ENCODE results near the gene OR52N1. TPM values are rescaled to one million over a fixed set of nuclear protein-coding genes. Genes with fewer than 3 reads are reported as not detected.

The OR52N1 gene
- total RNA-seq (under 1 TPM in 1 of 9 donors, not detected in 8; 0.21 TPM), polyA plus RNA-seq (not detected)
- long read RNA-seq, donor 1, result 0 reads
- long read RNA-seq, donor 2, result 0 reads
- long read RNA-seq, donor 3, result 0 reads

DNA sequence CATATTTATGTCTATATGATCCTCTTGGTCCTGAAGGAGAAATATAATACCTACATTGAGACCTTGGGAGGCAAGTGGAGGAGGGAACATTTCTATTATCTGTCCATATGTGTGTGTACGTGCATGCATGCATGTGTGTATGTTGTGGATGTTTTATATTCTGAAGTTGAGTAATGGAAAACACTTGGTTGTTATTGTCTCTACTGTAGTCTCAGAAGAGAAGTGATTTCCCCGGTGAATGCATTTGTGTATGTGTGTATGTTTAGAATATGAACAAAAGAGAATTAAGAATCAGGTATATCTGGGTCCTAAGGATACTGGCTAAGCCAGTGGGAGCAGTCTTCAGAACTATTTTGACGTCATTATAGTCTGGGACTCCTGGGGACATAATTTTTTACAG is at the start of gene OR52N1:
TSS of gene OR52N1 (minus strand) at position 101 of the 400 bp plus-strand sequence. CDS start 2,449 bp downstream, outside the sequence.
- Histone ChIP-seq H3K4me1 (no peaks in the 10 kb centered on the region), H3K27me3 (no peaks in the 10 kb centered on the region), H3K36me3 (no peaks in the 10 kb centered on the region), H3K9me3 (peaks cover 0 to 12% (median 0%) of the 10 kb centered on the region in 12 donors), H3K4me3 (no peak within 1 kb of the TSS), H3K27ac (no peak within 1 kb of the TSS)
- no peak for TF ChIP-seq POLR2A (IDR thresholded peaks at IDR 0.05)
- TF ChIP-seq, protein P1, sequence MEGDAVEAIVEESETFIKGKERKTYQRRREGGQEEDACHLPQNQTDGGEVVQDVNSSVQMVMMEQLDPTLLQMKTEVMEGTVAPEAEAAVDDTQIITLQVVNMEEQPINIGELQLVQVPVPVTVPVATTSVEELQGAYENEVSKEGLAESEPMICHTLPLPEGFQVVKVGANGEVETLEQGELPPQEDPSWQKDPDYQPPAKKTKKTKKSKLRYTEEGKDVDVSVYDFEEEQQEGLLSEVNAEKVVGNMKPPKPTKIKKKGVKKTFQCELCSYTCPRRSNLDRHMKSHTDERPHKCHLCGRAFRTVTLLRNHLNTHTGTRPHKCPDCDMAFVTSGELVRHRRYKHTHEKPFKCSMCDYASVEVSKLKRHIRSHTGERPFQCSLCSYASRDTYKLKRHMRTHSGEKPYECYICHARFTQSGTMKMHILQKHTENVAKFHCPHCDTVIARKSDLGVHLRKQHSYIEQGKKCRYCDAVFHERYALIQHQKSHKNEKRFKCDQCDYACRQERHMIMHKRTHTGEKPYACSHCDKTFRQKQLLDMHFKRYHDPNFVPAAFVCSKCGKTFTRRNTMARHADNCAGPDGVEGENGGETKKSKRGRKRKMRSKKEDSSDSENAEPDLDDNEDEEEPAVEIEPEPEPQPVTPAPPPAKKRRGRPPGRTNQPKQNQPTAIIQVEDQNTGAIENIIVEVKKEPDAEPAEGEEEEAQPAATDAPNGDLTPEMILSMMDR (IDR thresholded peaks at IDR 0.05), result no peak
- intact Hi-C loops (cut with DNase I), result no loop called here
- no peak for ATAC-seq
- DNase-seq, result no peak
- WGBS, 4 donors, result 62 to 77% (median 71%) methylated on average over 3 of the region's 3 CpGs

DNA sequence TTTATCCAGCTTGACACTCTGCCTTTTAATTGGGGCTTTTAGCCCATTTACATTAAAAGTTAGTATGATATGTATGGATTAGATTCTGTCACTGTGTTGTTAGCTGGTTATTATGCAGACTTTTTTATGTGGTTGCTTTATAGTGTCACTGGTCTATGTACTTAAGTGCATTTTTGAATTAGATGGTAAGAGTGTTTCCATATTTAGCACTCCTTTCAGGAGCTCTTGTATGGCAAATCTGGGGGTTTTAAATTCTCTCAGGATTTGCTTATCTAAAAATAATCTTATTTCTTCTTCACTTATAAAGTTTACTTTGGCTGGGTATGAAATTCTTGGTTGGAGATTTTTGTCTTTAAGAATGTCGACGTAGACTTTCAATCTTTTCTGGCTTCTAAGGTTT is 46.6 kb upstream of the OR52N1 start:
- Histone ChIP-seq H3K36me3 (no peaks in the 10 kb centered on the region), H3K27ac (no peak overlapping the region), H3K4me1 (no peaks in the 10 kb centered on the region), H3K9me3 (no peaks in the 10 kb centered on the region), H3K4me3 (no peak overlapping the region), H3K27me3 (no peaks in the 10 kb centered on the region)
- intact Hi-C loops (cut with DNase I), result no loop called here
- DNase-seq (no peak), ATAC-seq (no peak)
- TF ChIP-seq POLR2A (IDR thresholded peaks at IDR 0.05), result no peak
- TF ChIP-seq, protein P1 (IDR thresholded peaks at IDR 0.05), result no peak
- WGBS, 4 donors, result 74 to 97% (median 90%) methylated on average over 2 of the region's 2 CpGs

DNA sequence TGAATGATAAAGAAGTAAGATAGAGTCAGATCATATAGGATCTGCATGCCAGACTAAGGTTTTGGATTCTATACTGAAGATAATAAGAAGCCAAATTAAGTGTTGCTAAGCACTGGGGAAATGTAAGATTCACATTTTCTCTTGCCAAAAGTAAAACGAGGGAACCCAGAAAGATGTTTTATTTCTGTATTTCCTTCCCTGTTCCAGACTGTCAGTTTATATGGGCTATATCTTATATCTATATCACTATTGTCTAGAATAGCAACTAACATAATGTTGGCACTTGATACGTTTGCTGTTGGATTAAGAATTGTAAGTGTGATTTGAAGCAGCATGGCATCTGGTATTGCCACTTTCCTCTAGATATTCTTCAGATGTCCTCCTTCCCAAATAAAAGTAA is 42.4 kb upstream of the OR52N1 start:
- DNase-seq (no peak), ATAC-seq (no peak)
- Histone ChIP-seq H3K27ac (no peak overlapping the region), H3K9me3 (no peaks in the 10 kb centered on the region), H3K27me3 (no peaks in the 10 kb centered on the region), H3K36me3 (no peaks in the 10 kb centered on the region), H3K4me1 (no peaks in the 10 kb centered on the region), H3K4me3 (no peak overlapping the region)
- intact Hi-C loops (cut with DNase I), result no loop called here
- WGBS, 4 donors, result 41 to 55% (median 47%) methylated on average over 2 of the region's 2 CpGs
- TF ChIP-seq, protein P1 (IDR thresholded peaks at IDR 0.05), result no peak

DNA sequence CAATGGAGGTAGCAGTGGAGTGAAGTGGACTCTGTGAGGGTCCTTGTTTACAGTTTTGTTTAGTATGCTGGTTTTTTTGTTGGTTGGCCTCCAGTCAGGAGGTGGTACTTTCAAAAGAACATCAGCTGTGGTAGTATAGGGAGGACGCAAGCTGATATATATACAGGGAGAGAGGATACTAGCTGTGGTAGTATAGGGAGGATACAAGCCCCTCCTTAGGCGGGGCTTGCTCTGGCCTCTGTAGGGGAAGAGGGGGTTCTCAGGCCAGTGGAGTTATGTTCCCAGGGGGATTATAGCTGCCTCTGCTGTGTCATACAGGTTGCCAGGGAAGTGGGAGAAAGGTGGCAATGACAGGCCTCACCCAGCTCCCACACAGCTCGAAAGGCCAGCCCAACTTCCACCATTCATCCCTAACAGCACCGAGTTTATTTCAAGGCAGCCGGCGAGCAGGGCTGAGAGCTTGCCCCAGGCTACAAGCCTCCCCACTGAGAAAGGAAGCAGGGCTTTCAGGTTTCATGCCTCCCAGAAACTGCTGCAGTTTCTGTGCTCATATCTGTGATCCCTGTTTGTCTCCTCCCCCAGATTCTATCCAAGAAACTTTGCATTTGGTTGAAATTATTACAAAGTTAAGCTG is 40.2 kb upstream of the OR52N1 start:
- Histone ChIP-seq H3K4me1 (no peaks in the 10 kb centered on the region), H3K4me3 (no peak overlapping the region), H3K36me3 (no peaks in the 10 kb centered on the region), H3K27me3 (no peaks in the 10 kb centered on the region), H3K27ac (no peak overlapping the region), H3K9me3 (no peaks in the 10 kb centered on the region)
- no peak for TF ChIP-seq POLR2A (IDR thresholded peaks at IDR 0.05)
- TF ChIP-seq, protein P1 (IDR thresholded peaks at IDR 0.05), result no peak
- intact Hi-C loops (cut with DNase I), result no loop called here
- DNase-seq, result no peak
- whole genome bisulfite sequencing, 4 donors, result 71 to 81% (median 77%) methylated on average over 6 of the region's 6 CpGs
- ATAC-seq, result peak in 1 of 4 donors; percentile 36
